ENCODE data around the gene ESF1.

ESF1 gene

GRCh38 chr20:13678944-13679343, 105.8 kb downstream of the ESF1 start:
- no peak for DNase-seq (ENCODE audit: low spot score)

GRCh38 chr20:13677241-13677640, 107.5 kb downstream of the ESF1 start:
- DNase-seq (ENCODE audit: low spot score): no peak

GRCh38 chr20:13676682-13677081, 108.0 kb downstream of the ESF1 start:
- DNase-seq (ENCODE audit: low spot score): no peak

- DNase-seq (ENCODE audit: low spot score): no peak
Measured at GRCh38 chr20:13672690-13673089, 112.0 kb downstream of the ESF1 start.

GRCh38 chr20:13671916-13672378, 112.8 kb downstream of the ESF1 start:
- DNase-seq (ENCODE audit: low spot score): no peak

- DNase-seq (ENCODE audit: low spot score): no peak
Measured at GRCh38 chr20:13671512-13671911, 113.2 kb downstream of the ESF1 start.

- no peak for DNase-seq (ENCODE audit: low spot score)
Measured at GRCh38 chr20:13670160-13670559, 114.6 kb downstream of the ESF1 start.

GRCh38 chr20:13665709-13666395, 118.9 kb downstream of the ESF1 start:
- DNase-seq (ENCODE audit: low spot score): no peak
